Neural cell (in vitro differentiated cells): ENCODE measurements around the gene RIMS4.

Experiments used
- EP300 ChIP-seq: fragments of 450-650 bp; conservative IDR thresholded peaks from 2 replicates; pipeline ENCODE4 v1.6.1; 2014; ENCODE audit warnings: antibody characterized with exemption, mild to moderate bottlenecking, moderate library complexity; ENCODE audit not compliant: poor library complexity, severe bottlenecking
- EZH2 ChIP-seq: fragments of 200-600, 300-800 bp; shearing (Covaris generic), sonication (generic); IDR thresholded peaks from 2 replicates; pipeline ENCODE4 v1.6.1; 2014; ENCODE audit warnings: antibody characterized with exemption, low read length, borderline replicate concordance, mild to moderate bottlenecking; ENCODE audit not compliant: insufficient read depth, poor library complexity, severe bottlenecking
- MXI1 ChIP-seq: fragments of 450-650 bp; conservative IDR thresholded peaks from 2 replicates; pipeline ENCODE4 v1.6.1; 2014; ENCODE audit warnings: antibody characterized with exemption, mild to moderate bottlenecking; ENCODE audit not compliant: poor library complexity, severe bottlenecking
- POLR2AphosphoS5 ChIP-seq: IDR thresholded peaks from 2 replicates; pipeline ENCODE4 v1.6.1; 2012
- RAD21 ChIP-seq: fragments of 450-650 bp; conservative IDR thresholded peaks from 2 replicates; pipeline ENCODE4 v1.6.1; 2014; ENCODE audit warnings: antibody characterized with exemption, mild to moderate bottlenecking, moderate library complexity
- SMC3 ChIP-seq: fragments of 450-650 bp; conservative IDR thresholded peaks from 2 replicates; pipeline ENCODE4 v1.6.1; 2014; ENCODE audit warnings: antibody characterized with exemption, mild to moderate bottlenecking, moderate library complexity; ENCODE audit not compliant: poor library complexity
- TAF1 ChIP-seq: IDR thresholded peaks from 2 replicates; pipeline ENCODE4 v1.6.1; 2012; ENCODE audit warnings: low read depth
- TF ChIP-seq, protein P1 (sequence below): fragments of 450-650 bp; IDR thresholded peaks from 2 replicates; pipeline ENCODE4 v1.5.1; 2014; ENCODE audit warnings: antibody characterized with exemption, mild to moderate bottlenecking, moderate library complexity; ENCODE audit not compliant: poor library complexity, severe bottlenecking
- TF ChIP-seq, protein P2 (sequence below): IDR thresholded peaks from 2 replicates; pipeline ENCODE4 v1.6.1; 2012; ENCODE audit warnings: borderline replicate concordance

DNA sequence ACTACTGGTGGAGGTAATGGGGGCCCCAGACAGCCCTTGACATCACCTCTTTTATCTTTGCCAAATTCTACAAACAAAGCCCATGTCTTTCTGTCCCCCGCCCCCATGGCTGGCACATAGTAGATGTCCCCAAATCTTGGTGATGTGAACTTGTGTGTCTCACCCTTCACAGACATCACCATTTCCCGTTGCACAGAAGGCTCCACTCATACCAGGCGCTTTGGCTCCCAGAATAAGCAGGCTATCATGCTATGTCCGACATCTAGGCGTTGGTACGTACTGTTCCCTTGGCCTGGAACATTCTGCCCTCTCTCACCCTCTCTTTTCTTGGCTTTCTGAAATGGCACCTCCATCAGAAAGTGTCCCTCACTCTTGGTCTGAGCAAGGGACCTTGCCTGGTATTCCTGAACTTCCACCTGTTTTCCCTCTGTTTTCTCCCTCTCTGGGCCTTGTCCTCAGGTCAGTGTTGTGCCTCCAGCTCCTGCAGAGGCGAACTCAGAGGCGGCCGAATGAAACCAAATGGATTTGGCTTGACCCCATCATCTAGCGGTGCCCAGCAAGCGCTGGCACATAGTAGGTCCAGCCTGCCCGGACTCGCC lies 96.1 kb downstream of the RIMS4 start:
- TF ChIP-seq, protein P1, sequence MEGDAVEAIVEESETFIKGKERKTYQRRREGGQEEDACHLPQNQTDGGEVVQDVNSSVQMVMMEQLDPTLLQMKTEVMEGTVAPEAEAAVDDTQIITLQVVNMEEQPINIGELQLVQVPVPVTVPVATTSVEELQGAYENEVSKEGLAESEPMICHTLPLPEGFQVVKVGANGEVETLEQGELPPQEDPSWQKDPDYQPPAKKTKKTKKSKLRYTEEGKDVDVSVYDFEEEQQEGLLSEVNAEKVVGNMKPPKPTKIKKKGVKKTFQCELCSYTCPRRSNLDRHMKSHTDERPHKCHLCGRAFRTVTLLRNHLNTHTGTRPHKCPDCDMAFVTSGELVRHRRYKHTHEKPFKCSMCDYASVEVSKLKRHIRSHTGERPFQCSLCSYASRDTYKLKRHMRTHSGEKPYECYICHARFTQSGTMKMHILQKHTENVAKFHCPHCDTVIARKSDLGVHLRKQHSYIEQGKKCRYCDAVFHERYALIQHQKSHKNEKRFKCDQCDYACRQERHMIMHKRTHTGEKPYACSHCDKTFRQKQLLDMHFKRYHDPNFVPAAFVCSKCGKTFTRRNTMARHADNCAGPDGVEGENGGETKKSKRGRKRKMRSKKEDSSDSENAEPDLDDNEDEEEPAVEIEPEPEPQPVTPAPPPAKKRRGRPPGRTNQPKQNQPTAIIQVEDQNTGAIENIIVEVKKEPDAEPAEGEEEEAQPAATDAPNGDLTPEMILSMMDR, result no peak
- TF ChIP-seq MXI1, result no peak
- TF ChIP-seq POLR2AphosphoS5, result no peak
- TF ChIP-seq EZH2, result no peak
- TF ChIP-seq, protein P2, sequence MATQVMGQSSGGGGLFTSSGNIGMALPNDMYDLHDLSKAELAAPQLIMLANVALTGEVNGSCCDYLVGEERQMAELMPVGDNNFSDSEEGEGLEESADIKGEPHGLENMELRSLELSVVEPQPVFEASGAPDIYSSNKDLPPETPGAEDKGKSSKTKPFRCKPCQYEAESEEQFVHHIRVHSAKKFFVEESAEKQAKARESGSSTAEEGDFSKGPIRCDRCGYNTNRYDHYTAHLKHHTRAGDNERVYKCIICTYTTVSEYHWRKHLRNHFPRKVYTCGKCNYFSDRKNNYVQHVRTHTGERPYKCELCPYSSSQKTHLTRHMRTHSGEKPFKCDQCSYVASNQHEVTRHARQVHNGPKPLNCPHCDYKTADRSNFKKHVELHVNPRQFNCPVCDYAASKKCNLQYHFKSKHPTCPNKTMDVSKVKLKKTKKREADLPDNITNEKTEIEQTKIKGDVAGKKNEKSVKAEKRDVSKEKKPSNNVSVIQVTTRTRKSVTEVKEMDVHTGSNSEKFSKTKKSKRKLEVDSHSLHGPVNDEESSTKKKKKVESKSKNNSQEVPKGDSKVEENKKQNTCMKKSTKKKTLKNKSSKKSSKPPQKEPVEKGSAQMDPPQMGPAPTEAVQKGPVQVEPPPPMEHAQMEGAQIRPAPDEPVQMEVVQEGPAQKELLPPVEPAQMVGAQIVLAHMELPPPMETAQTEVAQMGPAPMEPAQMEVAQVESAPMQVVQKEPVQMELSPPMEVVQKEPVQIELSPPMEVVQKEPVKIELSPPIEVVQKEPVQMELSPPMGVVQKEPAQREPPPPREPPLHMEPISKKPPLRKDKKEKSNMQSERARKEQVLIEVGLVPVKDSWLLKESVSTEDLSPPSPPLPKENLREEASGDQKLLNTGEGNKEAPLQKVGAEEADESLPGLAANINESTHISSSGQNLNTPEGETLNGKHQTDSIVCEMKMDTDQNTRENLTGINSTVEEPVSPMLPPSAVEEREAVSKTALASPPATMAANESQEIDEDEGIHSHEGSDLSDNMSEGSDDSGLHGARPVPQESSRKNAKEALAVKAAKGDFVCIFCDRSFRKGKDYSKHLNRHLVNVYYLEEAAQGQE, result no peak
- TF ChIP-seq RAD21, result no peak
- no peak for TF ChIP-seq SMC3
- no peak for TF ChIP-seq TAF1
- no peak for TF ChIP-seq EP300
